Thyroid gland (tissue), 4 donors: ENCODE results near the gene PRIM1.
"Not testable (repeated sequence)": the region's sequence is repeated elsewhere in the genome, so short reads cannot be mapped to it uniquely, and the experiment has no call there.

Experiments
- CTCF ChIP-seq, 6 experiments: fragments of 200-600 bp in 3 of 6; fragments of 450-650 bp in 3 of 6; sonication (generic) in 3 of 6; IDR thresholded peaks; one replicate each; pipeline ENCODE4 v1.5.1; 2016 to 2019; ENCODE audit warnings: antibody characterized with exemption in 6 of 6, mild to moderate bottlenecking in 2 of 6, inconsistent platforms in 1 of 6, moderate library complexity in 1 of 6
- POLR2A ChIP-seq, 2 donors: fragments of 450-650 bp; IDR thresholded peaks; one replicate each; pipeline ENCODE4 v1.6.1; 2017; ENCODE audit warnings: antibody characterized with exemption in 2 of 2, mild to moderate bottlenecking in 2 of 2, moderate library complexity in 1 of 2

- TF ChIP-seq CTCF, POLR2A (IDR thresholded peaks at IDR 0.05): not testable (repeated sequence)
Measured at GRCh38 chr12:56795046-56795562, 43.0 kb upstream of the PRIM1 start.
